K562 (cell line): Measurements from ENCODE around the gene PLEKHA6. TPM values are rescaled to one million over a fixed set of nuclear protein-coding genes. Genes with fewer than 3 reads are reported as not detected.

Source experiments
- KAT2B ChIP-seq: IDR thresholded peaks from one replicate; pipeline ENCODE4 v1.6.1; 2012; ENCODE audit warnings: low read depth, mild to moderate bottlenecking, control low read depth, inconsistent platforms, low read length, moderate library complexity
- KDM1A ChIP-seq, 2 experiments: fragments of 450-650 bp; IDR thresholded peaks; 2 replicates each; pipeline ENCODE4 v1.6.1; 2016; ENCODE audit warnings: mild to moderate bottlenecking in 2 of 2
- MCM3 ChIP-seq: fragments of 450-650 bp; IDR thresholded peaks from 2 replicates; pipeline ENCODE4 v1.6.1; 2016
- MYNN ChIP-seq, 2 experiments: sonication (generic); formaldehyde crosslinking in 1 of 2; IDR thresholded peaks; 2 replicates each; pipeline versions ENCODE4 v1.5.0 to v1.6.1; 2016 to 2020; ENCODE audit warnings: antibody characterized with exemption in 1 of 2, missing genetic modification reagents in 1 of 2
- NR1H2 ChIP-seq: sonication (generic); formaldehyde crosslinking; IDR thresholded peaks from 2 replicates; pipeline ENCODE4 v1.4.0; 2020; ENCODE audit warnings: mild to moderate bottlenecking, missing genetic modification reagents
- OTX1 ChIP-seq: fragments of 450-650 bp; formaldehyde crosslinking; IDR thresholded peaks from 2 replicates; pipeline ENCODE4 v1.4.0; 2022; ENCODE audit warnings: mild to moderate bottlenecking
- PRDM10 ChIP-seq: fragments of 450-650 bp; IDR thresholded peaks from 2 replicates; pipeline ENCODE4 v1.6.1; 2018; ENCODE audit not compliant: partially characterized antibody
- TCF3 ChIP-seq: sonication (generic); formaldehyde crosslinking; IDR thresholded peaks from 2 replicates; pipeline ENCODE4 v1.4.0; 2020; ENCODE audit warnings: mild to moderate bottlenecking, missing genetic modification reagents
- TCFL5 ChIP-seq: fragments of 250-450 bp; sonication (Bioruptor Pico); conservative IDR thresholded peaks from 2 replicates; pipeline ENCODE4 v1.6.1; 2021; ENCODE audit warnings: mild to moderate bottlenecking, moderate library complexity, matching md5 sums
- ZEB2 ChIP-seq: fragments of 450-650 bp; IDR thresholded peaks from 2 replicates; pipeline ENCODE4 v1.6.1; 2016
- ZNF518B ChIP-seq: fragments of 250-450 bp; sonication (Bioruptor Pico); IDR thresholded peaks from 2 replicates; pipeline ENCODE4 v1.5.0; 2021; ENCODE audit warnings: mild to moderate bottlenecking, moderate library complexity
- polyA plus RNA-seq, 8 experiments: library from polyadenylated mRNA; depleted of rRNA in 4 of 8; stranded (reverse) in 5 of 8; unstranded in 3 of 8; fragments of >200 nt; fragmentation: Nextera tagmentation in 2 of 8; fragmentation: Illumina TruSeq in 1 of 8; extraction: Ambion mirVana in 2 of 8; extraction: Trizol in 1 of 8; gene quantifications; 2 replicates each; pipeline versions ENCODE4 v1.2.1 to v1.2.3, GENCODE V29; 2011 to 2014; ENCODE audit warnings: inconsistent platforms in 1 of 8, missing spikeins in 1 of 8
- total RNA-seq, 7 experiments: library from RNA; depleted of rRNA in 6 of 7; stranded (reverse); fragments of >200 nt in 6 of 7; fragmentation: Illumina TruSeq in 2 of 7; extraction: Trizol in 2 of 7; gene quantifications; 2 replicates each; pipeline versions ENCODE4 v1.2.1 to v1.2.3, GENCODE V29; 2011 to 2021; ENCODE audit warnings: low replicate concordance in 1 of 7

PLEKHA6 gene
- total and polyA plus RNA-seq, 9 of the 15 experiments (the other 6 are each of a cell fraction or from before 2014, with no cell fraction given), result under 0.01 to 0.33 (median 0.01) TPM; not detected in 4

GRCh38 chr1:204400882-204401510 lies 41.3 kb upstream of the PLEKHA6 start (continued):
- no peak for TF ChIP-seq MYNN (IDR thresholded peaks at IDR 0.05)
- TF ChIP-seq MYNN (CRISPR knock-in tag; IDR thresholded peaks at IDR 0.05), result no peak
- 0 out of 4 replicates have a peak, but pooled peaks of 1 of the 2 experiments have one; percentile 30 for TF ChIP-seq KDM1A (IDR thresholded peaks at IDR 0.05)
- TF ChIP-seq OTX1 (CRISPR knock-in tag), result no peak
- no peak for TF ChIP-seq NR1H2
- TF ChIP-seq KAT2B, result no peak
- no peak for TF ChIP-seq MCM3
- no peak for TF ChIP-seq TCFL5 (CRISPR knock-in tag)
- TF ChIP-seq TCF3 (CRISPR knock-in tag), result peak; percentile 86
- peak; percentile 47; the same call in 1 of the 2 replicates for TF ChIP-seq ZEB2
- TF ChIP-seq PRDM10, result peak; percentile 33
- TF ChIP-seq ZNF518B (CRISPR knock-in tag), result no peak
